ENCODE results near the gene CLSTN2.

DNA sequence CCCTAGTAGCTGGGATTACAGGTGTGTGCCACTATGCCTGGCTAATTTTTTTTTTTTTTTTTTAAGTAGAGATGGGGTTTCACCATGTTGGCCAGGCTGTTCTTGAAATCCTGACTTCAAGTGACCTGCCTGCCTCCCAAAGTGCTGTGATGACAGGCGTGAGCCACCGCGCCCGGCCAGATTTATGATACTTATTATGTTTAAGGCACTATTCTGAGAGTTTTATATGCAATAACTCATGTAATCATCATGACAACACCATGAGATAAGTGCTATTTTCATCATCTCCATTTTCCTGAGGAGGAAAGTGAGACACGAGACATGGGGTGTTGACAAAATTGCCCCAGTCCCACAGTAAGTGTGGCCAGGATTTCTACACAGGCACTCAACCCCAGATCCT is 376.4 kb downstream of the CLSTN2 start:
- TF ChIP-seq, protein P1, sequence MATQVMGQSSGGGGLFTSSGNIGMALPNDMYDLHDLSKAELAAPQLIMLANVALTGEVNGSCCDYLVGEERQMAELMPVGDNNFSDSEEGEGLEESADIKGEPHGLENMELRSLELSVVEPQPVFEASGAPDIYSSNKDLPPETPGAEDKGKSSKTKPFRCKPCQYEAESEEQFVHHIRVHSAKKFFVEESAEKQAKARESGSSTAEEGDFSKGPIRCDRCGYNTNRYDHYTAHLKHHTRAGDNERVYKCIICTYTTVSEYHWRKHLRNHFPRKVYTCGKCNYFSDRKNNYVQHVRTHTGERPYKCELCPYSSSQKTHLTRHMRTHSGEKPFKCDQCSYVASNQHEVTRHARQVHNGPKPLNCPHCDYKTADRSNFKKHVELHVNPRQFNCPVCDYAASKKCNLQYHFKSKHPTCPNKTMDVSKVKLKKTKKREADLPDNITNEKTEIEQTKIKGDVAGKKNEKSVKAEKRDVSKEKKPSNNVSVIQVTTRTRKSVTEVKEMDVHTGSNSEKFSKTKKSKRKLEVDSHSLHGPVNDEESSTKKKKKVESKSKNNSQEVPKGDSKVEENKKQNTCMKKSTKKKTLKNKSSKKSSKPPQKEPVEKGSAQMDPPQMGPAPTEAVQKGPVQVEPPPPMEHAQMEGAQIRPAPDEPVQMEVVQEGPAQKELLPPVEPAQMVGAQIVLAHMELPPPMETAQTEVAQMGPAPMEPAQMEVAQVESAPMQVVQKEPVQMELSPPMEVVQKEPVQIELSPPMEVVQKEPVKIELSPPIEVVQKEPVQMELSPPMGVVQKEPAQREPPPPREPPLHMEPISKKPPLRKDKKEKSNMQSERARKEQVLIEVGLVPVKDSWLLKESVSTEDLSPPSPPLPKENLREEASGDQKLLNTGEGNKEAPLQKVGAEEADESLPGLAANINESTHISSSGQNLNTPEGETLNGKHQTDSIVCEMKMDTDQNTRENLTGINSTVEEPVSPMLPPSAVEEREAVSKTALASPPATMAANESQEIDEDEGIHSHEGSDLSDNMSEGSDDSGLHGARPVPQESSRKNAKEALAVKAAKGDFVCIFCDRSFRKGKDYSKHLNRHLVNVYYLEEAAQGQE (IDR thresholded peaks at IDR 0.05; ENCODE audit: insufficient read depth in 1 of 2, low read depth in 2 of 2, low read length in 2 of 2), result no peak
- no peak for TF ChIP-seq TAF1 (IDR thresholded peaks at IDR 0.05; ENCODE audit: borderline replicate concordance, insufficient read depth, low read length)
- TF ChIP-seq POLR2AphosphoS5 (IDR thresholded peaks at IDR 0.05; ENCODE audit: low read depth, low read length), result no peak
- no peak for TF ChIP-seq SIN3A (IDR thresholded peaks at IDR 0.05; ENCODE audit: borderline replicate concordance, insufficient read depth, low read length)
